ENCODE measurements around the gene NCAM1.

The NCAM1 gene

GRCh38 chr11:113195728-113196127 is 234.5 kb downstream of the NCAM1 start:
- in situ Hi-C loops (cut with HindIII; ENCODE audit: low sequenced_read_pairs): no loop called here

- in situ Hi-C loops (cut with HindIII; ENCODE audit: low sequenced_read_pairs): no loop called here
These were observed 236.2 kb downstream of the NCAM1 start for GRCh38 chr11:113197446-113197845.

- in situ Hi-C loops (cut with HindIII; ENCODE audit: low sequenced_read_pairs): no loop called here
These were observed 237.9 kb downstream of the NCAM1 start for GRCh38 chr11:113198972-113199661.

GRCh38 chr11:113199866-113200265 is 238.6 kb downstream of the NCAM1 start:
- in situ Hi-C loops (cut with HindIII; ENCODE audit: low sequenced_read_pairs): no loop called here

- in situ Hi-C loops (cut with HindIII; ENCODE audit: low sequenced_read_pairs): no loop called here
These were observed 240.0 kb downstream of the NCAM1 start for GRCh38 chr11:113201054-113201818.

GRCh38 chr11:113202431-113202830 is 241.2 kb downstream of the NCAM1 start:
- in situ Hi-C loops (cut with HindIII; ENCODE audit: low sequenced_read_pairs): no loop called here

GRCh38 chr11:113203141-113203753 is 242.0 kb downstream of the NCAM1 start:
- in situ Hi-C loops (cut with HindIII; ENCODE audit: low sequenced_read_pairs): no loop called here

GRCh38 chr11:113204280-113204679 is 243.1 kb downstream of the NCAM1 start:
- in situ Hi-C loops (cut with HindIII; ENCODE audit: low sequenced_read_pairs): no loop called here

- in situ Hi-C loops (cut with HindIII; ENCODE audit: low sequenced_read_pairs): no loop called here
These were observed 252.3 kb downstream of the NCAM1 start for GRCh38 chr11:113213549-113213948.

- in situ Hi-C loops (cut with HindIII; ENCODE audit: low sequenced_read_pairs): no loop called here
These were observed 261.0 kb downstream of the NCAM1 start for GRCh38 chr11:113222241-113222640.

GRCh38 chr11:113234888-113235287 is 273.7 kb downstream of the NCAM1 start:
- in situ Hi-C loops (cut with HindIII; ENCODE audit: low sequenced_read_pairs): no loop called here

GRCh38 chr11:113237261-113237660 is 276.0 kb downstream of the NCAM1 start:
- in situ Hi-C loops (cut with HindIII; ENCODE audit: low sequenced_read_pairs): no loop called here

- in situ Hi-C loops (cut with HindIII; ENCODE audit: low sequenced_read_pairs): no loop called here
These were observed 277.5 kb downstream of the NCAM1 start for GRCh38 chr11:113238721-113239120.

- in situ Hi-C loops (cut with HindIII; ENCODE audit: low sequenced_read_pairs): no loop called here
These were observed 279.2 kb downstream of the NCAM1 start for GRCh38 chr11:113240389-113240788.

- in situ Hi-C loops (cut with HindIII; ENCODE audit: low sequenced_read_pairs): no loop called here
These were observed 279.8 kb downstream of the NCAM1 start for GRCh38 chr11:113240790-113241635.

- in situ Hi-C loops (cut with HindIII; ENCODE audit: low sequenced_read_pairs): no loop called here
These were observed 280.4 kb downstream of the NCAM1 start for GRCh38 chr11:113241636-113242054.

- in situ Hi-C loops (cut with HindIII; ENCODE audit: low sequenced_read_pairs): no loop called here
These were observed 280.8 kb downstream of the NCAM1 start for GRCh38 chr11:113242060-113242459.

GRCh38 chr11:113242767-113243397 is 281.7 kb downstream of the NCAM1 start:
- in situ Hi-C loops (cut with HindIII; ENCODE audit: low sequenced_read_pairs): no loop called here

GRCh38 chr11:113243696-113244095 is 282.5 kb downstream of the NCAM1 start:
- in situ Hi-C loops (cut with HindIII; ENCODE audit: low sequenced_read_pairs): no loop called here

- in situ Hi-C loops (cut with HindIII; ENCODE audit: low sequenced_read_pairs): no loop called here
These were observed 284.0 kb downstream of the NCAM1 start for GRCh38 chr11:113245216-113245615.

- in situ Hi-C loops (cut with HindIII; ENCODE audit: low sequenced_read_pairs): no loop called here
These were observed 286.0 kb downstream of the NCAM1 start for GRCh38 chr11:113247221-113247620.

All from endothelial cell of hepatic sinusoid (primary cell).